ENCODE data around the gene CDC42SE1.

The CDC42SE1 gene

DNA sequence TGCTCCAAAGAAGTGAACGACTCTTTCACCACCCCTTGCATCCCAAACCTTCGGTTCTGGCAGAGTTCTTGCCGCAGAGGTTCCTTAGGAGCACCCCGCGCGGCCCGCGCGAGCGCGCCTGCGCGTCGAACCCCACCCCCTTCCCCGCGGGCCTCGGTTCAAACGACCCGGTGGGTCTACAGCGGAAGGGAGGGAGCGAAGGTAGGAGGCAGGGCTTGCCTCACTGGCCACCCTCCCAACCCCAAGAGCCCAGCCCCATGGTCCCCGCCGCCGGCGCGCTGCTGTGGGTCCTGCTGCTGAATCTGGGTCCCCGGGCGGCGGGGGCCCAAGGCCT lies 11.9 kb downstream of the CDC42SE1 start, which contains the start of gene C1orf56:
Gene C1orf56, plus strand, starts transcription at position 161 of the 334 bp plus-strand sequence. Its CDS starts 97 bp downstream, at position 258.
- peak within 1 kb of the TSS; percentile 65 to 73 for H3K4me3 ChIP-seq (replicated peaks in 1 of 2; ENCODE audit: low read depth in 2 of 2, low read length in 2 of 2)
- DNase-seq (ENCODE audit: low read depth in 2 of 2): peak; percentile 57 to 76

DNA sequence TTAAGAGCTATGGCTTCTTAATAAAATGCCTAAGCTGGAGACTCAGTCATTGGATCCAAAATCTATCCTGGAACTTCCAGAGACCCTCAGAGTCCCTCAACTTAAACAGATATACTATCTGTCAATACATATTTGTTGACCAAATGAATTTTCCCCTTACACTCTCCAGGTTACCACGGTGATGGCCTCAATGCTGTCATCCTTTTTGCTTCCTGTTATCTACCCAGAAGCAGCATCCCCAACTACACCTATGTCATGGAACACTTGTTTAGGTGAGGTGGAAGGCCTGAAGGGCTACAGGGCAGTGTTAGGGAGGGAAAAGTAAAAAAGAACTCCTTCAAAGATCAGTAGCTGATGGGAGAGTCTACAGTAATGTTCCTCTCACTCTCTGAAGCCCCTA lies 16.3 kb downstream of the CDC42SE1 start:
- H3K4me3 ChIP-seq (replicated peaks in 1 of 2; ENCODE audit: low read depth in 2 of 2, low read length in 2 of 2): no peak overlapping the region
- DNase-seq (ENCODE audit: low read depth in 2 of 2): no peak
- TF ChIP-seq, protein P1, sequence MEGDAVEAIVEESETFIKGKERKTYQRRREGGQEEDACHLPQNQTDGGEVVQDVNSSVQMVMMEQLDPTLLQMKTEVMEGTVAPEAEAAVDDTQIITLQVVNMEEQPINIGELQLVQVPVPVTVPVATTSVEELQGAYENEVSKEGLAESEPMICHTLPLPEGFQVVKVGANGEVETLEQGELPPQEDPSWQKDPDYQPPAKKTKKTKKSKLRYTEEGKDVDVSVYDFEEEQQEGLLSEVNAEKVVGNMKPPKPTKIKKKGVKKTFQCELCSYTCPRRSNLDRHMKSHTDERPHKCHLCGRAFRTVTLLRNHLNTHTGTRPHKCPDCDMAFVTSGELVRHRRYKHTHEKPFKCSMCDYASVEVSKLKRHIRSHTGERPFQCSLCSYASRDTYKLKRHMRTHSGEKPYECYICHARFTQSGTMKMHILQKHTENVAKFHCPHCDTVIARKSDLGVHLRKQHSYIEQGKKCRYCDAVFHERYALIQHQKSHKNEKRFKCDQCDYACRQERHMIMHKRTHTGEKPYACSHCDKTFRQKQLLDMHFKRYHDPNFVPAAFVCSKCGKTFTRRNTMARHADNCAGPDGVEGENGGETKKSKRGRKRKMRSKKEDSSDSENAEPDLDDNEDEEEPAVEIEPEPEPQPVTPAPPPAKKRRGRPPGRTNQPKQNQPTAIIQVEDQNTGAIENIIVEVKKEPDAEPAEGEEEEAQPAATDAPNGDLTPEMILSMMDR (IDR thresholded peaks at IDR 0.05; ENCODE audit: low read depth, low read length): no peak

More for the DNA sequence above, 11.9 kb downstream of the CDC42SE1 start, which contains the start of gene C1orf56:
- TF ChIP-seq, protein P1 (IDR thresholded peaks at IDR 0.05; ENCODE audit: low read depth, low read length): no peak

DNA sequence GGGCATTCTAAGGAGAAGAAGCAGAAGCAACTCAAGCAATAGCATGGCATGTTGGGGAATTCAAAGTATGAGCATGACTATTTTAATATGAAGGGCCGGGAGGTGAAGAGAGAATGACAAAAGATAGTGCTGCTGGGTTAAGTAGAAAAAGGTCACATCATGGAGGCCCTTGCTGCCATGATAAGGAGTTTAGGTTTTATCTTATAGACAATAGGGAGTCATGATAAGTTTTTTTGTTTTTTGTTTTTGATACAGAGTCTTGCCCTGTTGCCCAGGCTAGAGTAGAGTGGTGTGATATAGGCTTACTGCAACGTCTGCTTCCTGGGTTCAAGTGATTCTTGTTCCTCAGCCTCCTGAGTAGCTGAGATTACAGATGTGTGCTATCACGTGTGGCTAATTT lies 19.9 kb downstream of the CDC42SE1 start:
- TF ChIP-seq, protein P1 (IDR thresholded peaks at IDR 0.05; ENCODE audit: low read depth, low read length): no peak

DNA sequence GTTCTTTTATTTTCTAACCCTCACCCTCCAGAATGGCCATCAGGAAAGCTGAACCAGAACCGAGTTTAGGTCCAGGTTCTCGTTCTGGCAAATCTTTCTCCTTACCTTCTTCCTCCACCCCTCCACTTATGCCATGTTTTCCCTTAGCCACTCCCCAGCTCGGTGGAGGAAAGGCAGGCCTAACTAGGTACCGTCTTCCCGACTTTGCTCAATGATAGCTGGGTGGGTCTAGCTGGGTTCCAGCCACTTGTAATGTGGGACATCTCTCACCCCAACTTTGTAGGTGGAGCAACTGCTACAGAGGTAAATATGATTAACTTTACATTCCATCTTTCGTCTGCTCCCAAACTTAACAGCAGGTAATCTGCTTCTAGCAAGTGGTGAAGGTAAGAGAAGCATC lies 22.4 kb downstream of the CDC42SE1 start:
- H3K4me3 ChIP-seq (replicated peaks in 1 of 2; ENCODE audit: low read depth in 2 of 2, low read length in 2 of 2): no peak overlapping the region
- no peak for DNase-seq (ENCODE audit: low read depth in 2 of 2)
- TF ChIP-seq, protein P1 (IDR thresholded peaks at IDR 0.05; ENCODE audit: low read depth, low read length): no peak

More for the DNA sequence above, 19.9 kb downstream of the CDC42SE1 start:
- H3K4me3 ChIP-seq (replicated peaks in 1 of 2; ENCODE audit: low read depth in 2 of 2, low read length in 2 of 2): no peak overlapping the region
- DNase-seq (ENCODE audit: low read depth in 2 of 2): no peak

DNA sequence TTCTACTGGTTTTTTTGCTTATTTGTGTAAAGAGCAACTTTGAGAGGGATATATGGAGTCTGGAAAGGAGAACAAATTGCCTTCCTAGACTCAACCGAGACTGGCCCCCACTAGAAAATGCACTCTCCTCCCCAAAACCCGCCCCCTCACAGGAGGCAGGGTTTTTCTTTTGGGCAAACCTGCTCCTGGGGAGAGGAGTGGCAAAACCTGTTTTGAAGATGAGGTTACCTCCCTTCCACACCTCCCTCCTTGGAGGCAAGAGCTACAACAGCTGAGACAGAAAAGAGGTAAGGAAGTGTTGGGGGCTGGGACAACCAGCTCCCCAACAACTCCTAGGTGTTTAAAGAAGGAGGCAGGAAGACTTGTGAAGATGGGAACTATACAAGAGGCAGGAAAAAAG lies 23.1 kb downstream of the CDC42SE1 start, which contains the start of gene BNIPL:
Gene BNIPL, plus strand, starts transcription at position 231 of the 400 bp plus-strand sequence. Its CDS starts 140 bp downstream, at position 371.
- TF ChIP-seq, protein P1 (IDR thresholded peaks at IDR 0.05; ENCODE audit: low read depth, low read length): no peak
- H3K4me3 ChIP-seq (replicated peaks in 1 of 2; ENCODE audit: low read depth in 2 of 2, low read length in 2 of 2): no peak within 1 kb of the TSS
- DNase-seq (ENCODE audit: low read depth in 2 of 2): no peak

DNA sequence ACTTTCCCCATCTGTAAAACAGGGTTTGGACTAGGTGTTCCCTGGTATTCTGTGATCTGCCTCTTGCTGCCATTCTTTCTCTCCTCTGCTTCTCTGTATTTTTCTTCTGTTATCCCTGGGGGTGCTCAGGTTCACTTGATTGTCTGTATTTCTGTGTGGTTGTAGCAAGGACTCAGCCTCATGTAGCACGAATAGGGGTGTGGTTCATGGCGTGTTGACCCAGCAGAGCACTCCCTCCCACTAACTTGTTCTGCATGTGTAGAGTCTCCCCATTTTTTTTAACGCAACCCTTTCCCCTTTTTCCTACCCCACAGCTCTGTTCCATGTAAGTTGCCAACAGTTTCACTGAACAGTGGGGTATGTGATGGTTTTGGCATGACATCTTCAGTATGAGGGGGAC lies 24.3 kb downstream of the CDC42SE1 start:
- TF ChIP-seq, protein P1 (IDR thresholded peaks at IDR 0.05; ENCODE audit: low read depth, low read length): no peak
- H3K4me3 ChIP-seq (replicated peaks in 1 of 2; ENCODE audit: low read depth in 2 of 2, low read length in 2 of 2): no peak overlapping the region
- DNase-seq (ENCODE audit: low read depth in 2 of 2): no peak

DNA sequence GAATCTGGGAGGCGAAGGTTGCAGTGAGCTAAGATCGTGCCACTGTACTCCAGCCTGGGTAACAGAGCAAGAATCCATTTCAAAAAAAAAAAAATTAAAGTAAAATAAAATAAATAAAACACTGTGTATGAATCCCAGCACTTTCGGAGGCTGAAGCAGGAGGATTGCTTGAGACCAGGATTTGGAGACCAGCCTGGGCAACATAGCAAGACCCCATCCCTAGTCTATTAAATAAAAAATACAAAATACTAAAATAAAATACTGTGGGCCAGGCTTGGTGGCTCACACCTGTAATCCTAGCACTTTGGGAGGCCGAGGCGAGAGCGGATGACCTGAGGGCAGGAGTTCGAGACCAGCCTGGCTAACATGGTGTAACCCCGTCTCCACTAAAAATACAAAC lies 27.3 kb downstream of the CDC42SE1 start:
- no peak for DNase-seq (ENCODE audit: low read depth in 2 of 2)
- TF ChIP-seq, protein P1 (IDR thresholded peaks at IDR 0.05; ENCODE audit: low read depth, low read length): no peak
- no peak overlapping the region for H3K4me3 ChIP-seq (replicated peaks in 1 of 2; ENCODE audit: low read depth in 2 of 2, low read length in 2 of 2)
